GM12865 (cell line): ENCODE data around the gene TMEM107.
A peak's percentile ranks its signal among the peaks of the same experiment; 100 is the strongest.

ENCODE experiments used
- DNase-seq: peaks from one replicate; pipeline ENCODE4 v3.0.0; 2010; ENCODE audit warnings: low read depth
- H3K4me3 ChIP-seq: 2 replicates; pipeline ENCODE4 v1.5.1; 2011; ENCODE audit warnings: mild to moderate bottlenecking, low read depth, low read length, control low read depth
- TF ChIP-seq, protein P1 (sequence below): IDR thresholded peaks from 2 replicates; pipeline ENCODE4 v1.5.1; 2011; ENCODE audit warnings: low read length, control low read depth, low read depth, inconsistent platforms; ENCODE audit not compliant: insufficient read depth; ENCODE audit errors: missing control alignments

Gene TMEM107

DNA sequence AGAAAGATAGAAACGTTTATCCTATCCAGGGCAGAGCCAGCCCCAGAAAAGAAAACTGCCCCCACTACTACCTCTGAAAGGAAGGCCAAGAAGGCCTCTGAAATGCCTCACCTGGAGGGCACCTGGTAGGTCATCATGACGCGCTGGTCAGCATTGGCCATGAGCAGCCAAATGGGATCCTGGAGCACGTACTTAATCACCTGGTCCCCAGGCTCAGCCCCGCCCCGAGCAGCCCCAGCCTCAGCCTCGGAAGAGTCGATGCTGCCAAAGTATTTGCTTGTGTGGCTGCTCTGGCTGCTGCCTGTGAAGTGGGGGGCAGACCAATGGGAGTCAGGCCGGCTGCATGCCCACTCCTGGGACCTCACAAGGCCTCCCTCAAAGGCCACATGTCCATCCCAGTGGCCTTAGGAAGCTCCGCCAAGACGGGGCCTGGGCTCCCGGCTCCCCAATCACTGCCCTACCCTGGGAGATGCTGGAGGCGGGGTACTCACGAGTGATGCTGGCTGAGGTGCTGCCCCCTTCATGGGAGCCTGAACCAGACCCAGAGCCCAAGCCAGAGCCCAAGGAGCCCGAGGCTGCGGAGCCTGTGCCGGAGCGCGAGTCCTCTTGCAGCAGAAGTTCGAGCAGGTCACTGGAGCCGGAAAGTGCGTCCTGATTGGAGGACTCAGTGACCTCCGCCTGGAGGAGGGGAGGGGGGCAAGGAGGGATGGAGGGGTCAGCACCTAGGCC is 33.9 kb downstream of the TMEM107 start:
- DNase-seq = no peak
- no peak overlapping the region for H3K4me3 ChIP-seq
- TF ChIP-seq, protein P1, sequence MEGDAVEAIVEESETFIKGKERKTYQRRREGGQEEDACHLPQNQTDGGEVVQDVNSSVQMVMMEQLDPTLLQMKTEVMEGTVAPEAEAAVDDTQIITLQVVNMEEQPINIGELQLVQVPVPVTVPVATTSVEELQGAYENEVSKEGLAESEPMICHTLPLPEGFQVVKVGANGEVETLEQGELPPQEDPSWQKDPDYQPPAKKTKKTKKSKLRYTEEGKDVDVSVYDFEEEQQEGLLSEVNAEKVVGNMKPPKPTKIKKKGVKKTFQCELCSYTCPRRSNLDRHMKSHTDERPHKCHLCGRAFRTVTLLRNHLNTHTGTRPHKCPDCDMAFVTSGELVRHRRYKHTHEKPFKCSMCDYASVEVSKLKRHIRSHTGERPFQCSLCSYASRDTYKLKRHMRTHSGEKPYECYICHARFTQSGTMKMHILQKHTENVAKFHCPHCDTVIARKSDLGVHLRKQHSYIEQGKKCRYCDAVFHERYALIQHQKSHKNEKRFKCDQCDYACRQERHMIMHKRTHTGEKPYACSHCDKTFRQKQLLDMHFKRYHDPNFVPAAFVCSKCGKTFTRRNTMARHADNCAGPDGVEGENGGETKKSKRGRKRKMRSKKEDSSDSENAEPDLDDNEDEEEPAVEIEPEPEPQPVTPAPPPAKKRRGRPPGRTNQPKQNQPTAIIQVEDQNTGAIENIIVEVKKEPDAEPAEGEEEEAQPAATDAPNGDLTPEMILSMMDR = no peak

DNA sequence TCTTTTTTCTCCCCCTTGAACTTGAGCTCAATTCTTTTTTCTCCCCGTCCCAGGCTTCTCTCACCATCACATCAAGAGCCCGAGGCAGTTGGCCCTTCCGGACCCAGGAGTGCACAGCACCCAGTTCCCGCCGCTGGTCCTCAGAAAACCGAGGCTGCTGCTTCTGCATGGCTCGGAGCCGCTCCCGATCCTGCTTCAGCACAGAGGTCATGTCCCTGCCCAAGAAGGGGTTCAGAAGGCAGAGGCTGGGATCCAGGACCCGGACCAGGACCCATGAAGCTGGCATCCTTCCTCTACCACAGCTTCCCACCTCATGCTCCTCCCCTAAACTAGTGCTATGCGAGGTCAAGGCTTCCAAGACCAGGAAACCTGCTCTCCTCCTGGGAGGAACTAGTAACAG is 34.4 kb downstream of the TMEM107 start:
- no peak overlapping the region for H3K4me3 ChIP-seq
- TF ChIP-seq, protein P1 = no peak
- no peak for DNase-seq

DNA sequence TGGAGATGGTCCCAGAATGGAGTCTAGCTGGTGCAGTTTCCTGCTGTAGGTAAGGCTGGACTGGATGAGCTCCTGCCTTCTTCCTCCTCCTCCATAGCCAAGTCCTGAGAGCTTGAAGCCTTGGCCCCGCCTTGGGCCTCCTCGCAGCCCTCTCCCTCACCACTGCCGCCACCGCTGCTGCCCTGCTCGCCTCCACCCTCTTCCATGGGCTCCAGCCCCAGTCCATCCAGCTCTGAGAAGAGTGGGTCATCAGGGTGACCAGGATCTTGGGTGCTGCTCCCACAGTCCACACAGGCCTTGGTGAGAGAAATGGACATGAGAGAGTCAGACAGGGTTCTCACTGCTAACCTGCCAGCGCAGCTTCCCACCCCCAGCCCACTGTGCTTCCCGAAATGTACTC is 35.1 kb downstream of the TMEM107 start:
- H3K4me3 ChIP-seq = no peak overlapping the region
- no peak for DNase-seq
- TF ChIP-seq, protein P1 = no peak

DNA sequence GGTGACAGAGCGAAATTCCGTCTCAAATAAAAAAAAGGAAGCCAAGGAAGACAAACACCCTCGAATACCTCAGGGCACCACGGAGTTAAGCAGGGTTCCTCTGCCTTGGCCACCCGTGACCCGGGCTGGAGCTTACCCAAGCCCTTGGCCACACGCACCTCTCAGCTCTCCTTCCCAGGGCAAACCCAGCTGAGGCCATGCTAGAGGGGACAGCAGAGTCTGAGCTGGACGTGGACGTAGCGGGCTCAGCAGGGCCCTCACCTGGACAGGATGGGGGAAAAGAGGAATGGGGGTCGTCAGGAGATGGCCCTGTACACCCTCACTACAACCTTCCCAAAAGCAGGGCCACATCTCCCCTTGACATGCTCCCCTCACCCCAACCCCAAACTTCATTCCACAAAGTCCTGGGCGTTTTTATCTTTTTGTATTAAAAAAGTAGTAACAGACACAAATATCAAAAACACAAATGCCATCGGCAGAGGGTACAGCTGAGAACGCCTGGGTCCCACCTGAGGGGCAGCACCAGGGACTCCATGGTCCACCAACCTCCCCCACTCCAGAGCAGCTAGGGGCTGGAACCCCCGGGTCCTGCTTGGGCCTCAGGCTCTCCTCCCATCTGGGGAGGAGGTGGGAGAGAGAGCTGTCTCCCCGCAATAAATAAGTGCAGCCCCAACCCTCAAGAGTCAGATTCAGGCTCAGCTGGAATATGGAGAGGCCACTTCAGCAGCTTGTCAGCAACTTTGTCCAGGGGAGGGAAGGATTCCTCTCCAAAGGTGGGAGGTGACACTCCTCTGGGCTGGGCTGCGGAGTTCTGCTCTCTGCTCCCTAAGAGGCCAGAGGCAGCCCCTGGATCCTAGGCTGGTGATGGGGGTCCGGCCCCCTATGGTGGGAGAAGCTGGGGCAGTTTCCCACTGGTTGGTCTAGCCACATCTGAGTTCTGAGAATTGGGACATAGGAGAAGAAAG is 35.8 kb downstream of the TMEM107 start:
- TF ChIP-seq, protein P1 = no peak
- no peak overlapping the region for H3K4me3 ChIP-seq

DNA sequence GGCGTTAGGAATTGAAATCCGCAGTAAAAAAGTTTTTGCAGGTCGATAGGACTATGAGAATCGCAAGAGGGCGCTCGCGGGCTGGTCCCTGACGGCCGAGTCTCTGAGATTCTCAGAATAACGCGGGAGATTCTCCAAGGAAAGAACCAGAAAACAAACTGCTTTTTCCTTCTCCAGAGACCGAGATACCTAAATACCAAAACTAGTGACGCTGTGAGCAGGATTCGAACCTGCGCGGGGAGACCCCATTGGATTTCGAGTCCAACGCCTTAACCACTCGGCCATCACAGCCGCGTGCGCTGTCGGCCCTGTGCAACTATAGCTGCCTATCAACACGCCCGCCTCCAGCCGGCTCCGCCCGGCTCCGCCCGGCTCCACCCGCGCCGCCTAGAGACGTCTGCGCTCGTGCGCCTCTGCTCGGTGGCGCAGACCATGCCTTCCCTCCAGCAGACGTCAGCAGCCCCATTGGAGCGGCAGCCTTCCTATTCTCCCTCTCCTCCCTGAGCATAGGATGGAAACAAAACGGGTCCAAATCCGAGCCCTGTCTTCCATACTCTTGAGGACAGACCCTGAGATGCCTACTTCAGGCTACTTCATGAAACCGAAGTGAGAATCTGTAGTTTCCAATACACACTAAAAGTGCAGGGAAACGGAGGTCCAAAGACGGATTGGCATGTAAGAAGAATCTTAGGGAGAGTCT is 37.4 kb downstream of the TMEM107 start:
- TF ChIP-seq, protein P1 = peak; percentile 80
- peak; percentile 97 for DNase-seq
- peak overlapping the region; percentile 77 for H3K4me3 ChIP-seq

More for the DNA sequence above, 35.8 kb downstream of the TMEM107 start:
- no peak for DNase-seq

DNA sequence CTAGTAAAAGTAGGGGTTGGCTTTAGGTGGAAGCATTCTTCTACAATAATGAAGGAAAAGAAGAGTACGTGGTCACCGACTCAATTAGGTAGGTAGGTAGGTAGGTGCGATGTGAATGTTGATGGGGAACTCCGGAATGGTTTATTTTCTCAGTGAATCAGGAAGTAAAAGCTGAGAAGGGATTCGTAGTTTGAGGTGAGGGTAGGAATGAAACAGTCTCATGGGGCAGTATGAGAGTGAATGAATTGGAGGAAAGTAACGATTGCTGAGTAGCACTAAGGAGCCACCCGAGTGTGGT is 37.9 kb downstream of the TMEM107 start:
- H3K4me3 ChIP-seq = peak overlapping the region; percentile 77
- no peak for DNase-seq
- TF ChIP-seq, protein P1 = no peak
